HL-60 (cell line): Measurements from ENCODE around the gene ETAA1.

ENCODE experiments used
- DNase-seq, 2 experiments: peaks; one replicate each; pipeline ENCODE4 v3.0.0-alpha.2; 2010 to 2020; ENCODE audit warnings: low read depth in 1 of 2, low spot score in 1 of 2
- H3K27ac ChIP-seq: fragments of 250-450 bp; sonication (Bioruptor Pico); replicated peaks from 2 replicates; pipeline ENCODE4 v1.5.1; 2020; ENCODE audit warnings: mild to moderate bottlenecking, moderate library complexity
- H3K27me3 ChIP-seq: fragments of 250-450 bp; sonication (Bioruptor Pico); 2 replicates; pipeline ENCODE4 v1.5.1; 2021; ENCODE audit warnings: mild to moderate bottlenecking, moderate library complexity; ENCODE audit not compliant: insufficient read depth, poor library complexity, severe bottlenecking
- H3K4me3 ChIP-seq: replicated peaks from 2 replicates; pipeline ENCODE4 v1.5.1; 2011; ENCODE audit warnings: mild to moderate bottlenecking, control low read depth, low read length; ENCODE audit not compliant: insufficient read depth
- GABPA ChIP-seq: IDR thresholded peaks from 2 replicates; pipeline ENCODE4 v1.6.1; 2012; ENCODE audit warnings: low read depth
- POLR2AphosphoS5 ChIP-seq: IDR thresholded peaks from 2 replicates; pipeline ENCODE4 v1.6.1; 2012; ENCODE audit warnings: low read depth
- SPI1 ChIP-seq: IDR thresholded peaks from 2 replicates; pipeline ENCODE4 v1.6.1; 2012; ENCODE audit warnings: low read depth, mild to moderate bottlenecking, borderline replicate concordance
- TF ChIP-seq, protein P1 (sequence below): IDR thresholded peaks from one replicate; pipeline ENCODE4 v1.5.1; 2011; ENCODE audit warnings: low read length, control low read depth, inconsistent platforms; ENCODE audit not compliant: insufficient read depth
- TF ChIP-seq, protein P2 (sequence below): IDR thresholded peaks from 2 replicates; pipeline ENCODE4 v1.6.1; 2012; ENCODE audit warnings: low read depth; ENCODE audit not compliant: insufficient replicate concordance

Gene ETAA1

DNA sequence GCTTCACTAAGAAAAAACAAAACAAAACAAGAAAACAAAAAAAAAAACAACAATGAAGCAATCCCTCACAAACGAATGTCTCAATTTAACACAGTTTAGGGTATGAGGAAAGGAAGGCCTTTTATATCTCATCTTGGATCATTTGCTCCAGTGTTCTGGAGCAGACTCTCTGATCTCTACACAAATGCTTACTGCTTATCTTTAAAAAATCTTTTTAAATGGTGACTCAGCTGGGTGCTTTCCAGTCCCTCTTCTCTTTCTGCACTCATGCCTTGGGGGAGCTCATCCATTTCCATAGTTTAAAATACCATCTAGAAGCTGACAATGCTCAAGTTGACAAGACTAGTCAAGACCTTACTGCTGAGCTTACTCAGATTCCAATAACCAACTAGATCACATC is 56.2 kb downstream of the ETAA1 start:
- no peak for TF ChIP-seq SPI1
- TF ChIP-seq, protein P1, sequence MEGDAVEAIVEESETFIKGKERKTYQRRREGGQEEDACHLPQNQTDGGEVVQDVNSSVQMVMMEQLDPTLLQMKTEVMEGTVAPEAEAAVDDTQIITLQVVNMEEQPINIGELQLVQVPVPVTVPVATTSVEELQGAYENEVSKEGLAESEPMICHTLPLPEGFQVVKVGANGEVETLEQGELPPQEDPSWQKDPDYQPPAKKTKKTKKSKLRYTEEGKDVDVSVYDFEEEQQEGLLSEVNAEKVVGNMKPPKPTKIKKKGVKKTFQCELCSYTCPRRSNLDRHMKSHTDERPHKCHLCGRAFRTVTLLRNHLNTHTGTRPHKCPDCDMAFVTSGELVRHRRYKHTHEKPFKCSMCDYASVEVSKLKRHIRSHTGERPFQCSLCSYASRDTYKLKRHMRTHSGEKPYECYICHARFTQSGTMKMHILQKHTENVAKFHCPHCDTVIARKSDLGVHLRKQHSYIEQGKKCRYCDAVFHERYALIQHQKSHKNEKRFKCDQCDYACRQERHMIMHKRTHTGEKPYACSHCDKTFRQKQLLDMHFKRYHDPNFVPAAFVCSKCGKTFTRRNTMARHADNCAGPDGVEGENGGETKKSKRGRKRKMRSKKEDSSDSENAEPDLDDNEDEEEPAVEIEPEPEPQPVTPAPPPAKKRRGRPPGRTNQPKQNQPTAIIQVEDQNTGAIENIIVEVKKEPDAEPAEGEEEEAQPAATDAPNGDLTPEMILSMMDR, result no peak
- no peak for TF ChIP-seq POLR2AphosphoS5
- TF ChIP-seq GABPA, result no peak
- Histone ChIP-seq H3K27ac (no peak overlapping the region), H3K4me3 (no peak overlapping the region), H3K27me3 (no peaks in the 10 kb centered on the region)
- no peak for DNase-seq

GRCh38 chr2:67455219-67456142 is 58.3 kb downstream of the ETAA1 start:
- Histone ChIP-seq H3K4me3 (no peak overlapping the region), H3K27me3 (no peaks in the 10 kb centered on the region), H3K27ac (no peak overlapping the region)
- TF ChIP-seq GABPA (no peak), POLR2AphosphoS5 (no peak), SPI1 (no peak)
- TF ChIP-seq, protein P1, result no peak
- TF ChIP-seq, protein P2, sequence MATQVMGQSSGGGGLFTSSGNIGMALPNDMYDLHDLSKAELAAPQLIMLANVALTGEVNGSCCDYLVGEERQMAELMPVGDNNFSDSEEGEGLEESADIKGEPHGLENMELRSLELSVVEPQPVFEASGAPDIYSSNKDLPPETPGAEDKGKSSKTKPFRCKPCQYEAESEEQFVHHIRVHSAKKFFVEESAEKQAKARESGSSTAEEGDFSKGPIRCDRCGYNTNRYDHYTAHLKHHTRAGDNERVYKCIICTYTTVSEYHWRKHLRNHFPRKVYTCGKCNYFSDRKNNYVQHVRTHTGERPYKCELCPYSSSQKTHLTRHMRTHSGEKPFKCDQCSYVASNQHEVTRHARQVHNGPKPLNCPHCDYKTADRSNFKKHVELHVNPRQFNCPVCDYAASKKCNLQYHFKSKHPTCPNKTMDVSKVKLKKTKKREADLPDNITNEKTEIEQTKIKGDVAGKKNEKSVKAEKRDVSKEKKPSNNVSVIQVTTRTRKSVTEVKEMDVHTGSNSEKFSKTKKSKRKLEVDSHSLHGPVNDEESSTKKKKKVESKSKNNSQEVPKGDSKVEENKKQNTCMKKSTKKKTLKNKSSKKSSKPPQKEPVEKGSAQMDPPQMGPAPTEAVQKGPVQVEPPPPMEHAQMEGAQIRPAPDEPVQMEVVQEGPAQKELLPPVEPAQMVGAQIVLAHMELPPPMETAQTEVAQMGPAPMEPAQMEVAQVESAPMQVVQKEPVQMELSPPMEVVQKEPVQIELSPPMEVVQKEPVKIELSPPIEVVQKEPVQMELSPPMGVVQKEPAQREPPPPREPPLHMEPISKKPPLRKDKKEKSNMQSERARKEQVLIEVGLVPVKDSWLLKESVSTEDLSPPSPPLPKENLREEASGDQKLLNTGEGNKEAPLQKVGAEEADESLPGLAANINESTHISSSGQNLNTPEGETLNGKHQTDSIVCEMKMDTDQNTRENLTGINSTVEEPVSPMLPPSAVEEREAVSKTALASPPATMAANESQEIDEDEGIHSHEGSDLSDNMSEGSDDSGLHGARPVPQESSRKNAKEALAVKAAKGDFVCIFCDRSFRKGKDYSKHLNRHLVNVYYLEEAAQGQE, result no peak
- DNase-seq, result no peak

DNA sequence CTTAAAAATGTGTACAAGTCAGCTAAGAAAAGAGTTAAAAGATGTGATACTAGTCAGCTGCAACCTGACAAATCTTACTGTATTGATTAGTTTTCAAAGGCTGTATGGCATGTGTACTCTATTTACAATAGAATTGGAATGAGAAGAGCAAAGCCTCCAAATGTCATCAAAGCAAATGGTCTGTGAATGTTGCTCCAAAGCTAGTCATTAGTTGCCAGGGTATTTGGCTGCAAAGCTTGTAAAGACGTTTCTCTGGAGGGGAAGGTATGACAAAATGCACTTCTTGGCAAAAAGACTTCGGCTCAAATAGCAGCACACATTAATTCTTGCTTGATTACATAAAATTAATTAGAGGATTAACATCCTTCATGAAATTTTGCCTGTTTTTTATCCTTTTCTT is 59.3 kb downstream of the ETAA1 start:
- Histone ChIP-seq H3K27ac (no peak overlapping the region), H3K4me3 (no peak overlapping the region), H3K27me3 (no peaks in the 10 kb centered on the region)
- no peak for DNase-seq
- TF ChIP-seq SPI1, result no peak
- no peak for TF ChIP-seq POLR2AphosphoS5
- TF ChIP-seq, protein P2, result no peak
- TF ChIP-seq GABPA, result no peak
- TF ChIP-seq, protein P1, result no peak

GRCh38 chr2:67457699-67458098 is 60.6 kb downstream of the ETAA1 start:
- TF ChIP-seq POLR2AphosphoS5 (no peak), SPI1 (no peak), GABPA (no peak)
- TF ChIP-seq, protein P1, result no peak
- TF ChIP-seq, protein P2, result no peak
- Histone ChIP-seq H3K27me3 (no peaks in the 10 kb centered on the region), H3K4me3 (no peak overlapping the region), H3K27ac (no peak overlapping the region)
- DNase-seq, result no peak
